Progenitor cell of endocrine pancreas (in vitro differentiated cells): Measurements from ENCODE around the gene CNPY1. TPM values are rescaled to one million over a fixed set of nuclear protein-coding genes. Genes with fewer than 3 reads are reported as not detected.

Experiments used
- DNase-seq: peaks from one replicate; pipeline ENCODE4 v3.0.0; 2021; ENCODE audit warnings: low spot score; ENCODE audit not compliant: unreplicated experiment
- H3K27ac Mint-ChIP-seq: 2 replicates; pipeline ENCODE4 v1.8.0; 2021; ENCODE audit warnings: mild to moderate bottlenecking, moderate library complexity, mixed read lengths
- H3K27me3 Mint-ChIP-seq: 2 replicates; pipeline ENCODE4 v1.8.0; 2021; ENCODE audit warnings: mixed read lengths
- H3K36me3 Mint-ChIP-seq: 2 replicates; pipeline ENCODE4 v1.8.0; 2022; ENCODE audit warnings: mixed read lengths; ENCODE audit not compliant: insufficient read depth
- H3K4me1 Mint-ChIP-seq: 2 replicates; pipeline ENCODE4 v1.8.0; 2021; ENCODE audit warnings: low read depth, mixed read lengths
- H3K4me3 Mint-ChIP-seq: 2 replicates; pipeline ENCODE4 v1.8.0; 2021; ENCODE audit warnings: low read depth, mild to moderate bottlenecking, moderate library complexity, mixed read lengths
- H3K9me3 Mint-ChIP-seq: 2 replicates; pipeline ENCODE4 v1.8.0; 2021; ENCODE audit warnings: low read depth, mixed read lengths
- total RNA-seq: library from RNA; stranded (reverse); gene quantifications from 2 replicates; pipeline ENCODE4 v1.2.1, GENCODE V29; 2021
- TF ChIP-seq, protein P1 (sequence below): fragments of 200-600 bp; sonication (generic); IDR thresholded peaks from one replicate; pipeline ENCODE4 v1.5.0; 2021; ENCODE audit warnings: antibody characterized with exemption, mild to moderate bottlenecking; ENCODE audit not compliant: unreplicated experiment

Gene CNPY1
- total RNA-seq, 1 donor from 2014 or later = not detected

DNA sequence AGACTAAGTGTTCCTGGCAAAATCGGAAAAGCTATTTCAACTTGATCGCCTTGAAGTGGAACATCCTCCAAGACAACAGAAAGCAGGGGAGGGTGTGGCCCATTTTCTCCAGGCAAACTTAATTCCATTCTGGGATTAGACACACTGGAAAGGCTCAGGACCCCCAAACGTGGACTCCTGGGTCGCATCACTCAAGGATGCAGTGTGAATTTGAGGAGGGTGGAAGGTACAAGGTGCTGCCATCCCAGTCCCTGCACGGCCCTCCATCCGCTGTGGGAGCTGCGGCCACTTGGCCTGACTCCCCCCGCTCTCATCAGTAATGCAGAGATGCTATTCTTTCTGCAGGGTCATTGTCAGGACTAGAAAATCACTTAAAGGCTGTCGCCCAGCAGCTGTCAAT is 2.4 kb downstream of the CNPY1 start:
- no peaks in the 10 kb centered on the region for H3K9me3 Mint-ChIP-seq
- H3K36me3 Mint-ChIP-seq = no peaks in the 10 kb centered on the region
- H3K4me3 Mint-ChIP-seq = no peak overlapping the region
- TF ChIP-seq, protein P1, sequence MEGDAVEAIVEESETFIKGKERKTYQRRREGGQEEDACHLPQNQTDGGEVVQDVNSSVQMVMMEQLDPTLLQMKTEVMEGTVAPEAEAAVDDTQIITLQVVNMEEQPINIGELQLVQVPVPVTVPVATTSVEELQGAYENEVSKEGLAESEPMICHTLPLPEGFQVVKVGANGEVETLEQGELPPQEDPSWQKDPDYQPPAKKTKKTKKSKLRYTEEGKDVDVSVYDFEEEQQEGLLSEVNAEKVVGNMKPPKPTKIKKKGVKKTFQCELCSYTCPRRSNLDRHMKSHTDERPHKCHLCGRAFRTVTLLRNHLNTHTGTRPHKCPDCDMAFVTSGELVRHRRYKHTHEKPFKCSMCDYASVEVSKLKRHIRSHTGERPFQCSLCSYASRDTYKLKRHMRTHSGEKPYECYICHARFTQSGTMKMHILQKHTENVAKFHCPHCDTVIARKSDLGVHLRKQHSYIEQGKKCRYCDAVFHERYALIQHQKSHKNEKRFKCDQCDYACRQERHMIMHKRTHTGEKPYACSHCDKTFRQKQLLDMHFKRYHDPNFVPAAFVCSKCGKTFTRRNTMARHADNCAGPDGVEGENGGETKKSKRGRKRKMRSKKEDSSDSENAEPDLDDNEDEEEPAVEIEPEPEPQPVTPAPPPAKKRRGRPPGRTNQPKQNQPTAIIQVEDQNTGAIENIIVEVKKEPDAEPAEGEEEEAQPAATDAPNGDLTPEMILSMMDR = no peak
- no peak overlapping the region for H3K27ac Mint-ChIP-seq
- no peaks in the 10 kb centered on the region for H3K4me1 Mint-ChIP-seq
- H3K27me3 Mint-ChIP-seq = peaks cover 35% of the 10 kb centered on the region
- DNase-seq = no peak

DNA sequence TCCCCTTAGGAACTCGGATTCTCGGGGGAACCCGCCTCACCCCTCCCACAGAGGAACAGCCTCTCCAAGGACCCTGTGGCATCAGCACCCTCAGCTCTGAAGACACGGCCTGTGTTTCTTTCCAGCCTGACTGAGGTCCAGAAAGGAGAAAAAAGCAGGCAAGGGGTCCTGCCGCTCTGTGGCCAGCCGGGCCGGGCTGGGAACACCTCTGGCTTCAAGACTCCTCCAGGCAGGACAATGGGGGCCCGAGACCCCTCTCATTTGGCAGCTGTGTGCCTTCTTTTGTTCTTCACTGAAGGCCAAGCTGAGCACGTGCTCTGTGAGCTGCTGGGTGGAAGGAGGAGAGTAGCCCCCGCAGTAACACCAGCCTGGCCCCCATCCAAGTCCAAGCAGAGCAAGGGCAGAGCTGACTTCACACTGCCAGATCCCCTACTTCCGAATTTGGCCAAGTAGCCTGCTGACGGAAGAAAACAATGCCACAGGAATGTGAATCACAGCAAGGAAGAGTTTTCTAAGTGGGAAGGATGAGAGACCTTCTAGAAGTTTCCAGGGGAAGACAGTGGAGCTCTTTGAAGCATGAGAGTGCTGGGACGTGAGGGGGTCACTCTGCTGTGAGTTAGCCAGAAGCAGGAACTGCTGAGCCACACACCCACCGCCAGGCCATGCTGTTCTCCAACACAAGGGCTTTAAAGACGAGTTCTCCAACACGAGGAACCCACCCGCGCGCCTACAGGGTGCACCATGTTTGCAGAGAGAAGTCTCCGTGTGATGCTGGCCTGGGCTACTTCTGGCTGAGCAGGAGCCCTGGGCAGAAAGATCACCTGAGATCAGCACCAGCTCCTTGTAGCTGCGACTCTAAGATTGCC is 3.1 kb downstream of the CNPY1 start:
- Mint-ChIP-seq H3K36me3 (no peaks in the 10 kb centered on the region), H3K27ac (no peak overlapping the region), H3K4me1 (no peaks in the 10 kb centered on the region), H3K4me3 (no peak overlapping the region), H3K27me3 (peaks cover 35% of the 10 kb centered on the region), H3K9me3 (no peaks in the 10 kb centered on the region)
- no peak for DNase-seq
- TF ChIP-seq, protein P1 = no peak

DNA sequence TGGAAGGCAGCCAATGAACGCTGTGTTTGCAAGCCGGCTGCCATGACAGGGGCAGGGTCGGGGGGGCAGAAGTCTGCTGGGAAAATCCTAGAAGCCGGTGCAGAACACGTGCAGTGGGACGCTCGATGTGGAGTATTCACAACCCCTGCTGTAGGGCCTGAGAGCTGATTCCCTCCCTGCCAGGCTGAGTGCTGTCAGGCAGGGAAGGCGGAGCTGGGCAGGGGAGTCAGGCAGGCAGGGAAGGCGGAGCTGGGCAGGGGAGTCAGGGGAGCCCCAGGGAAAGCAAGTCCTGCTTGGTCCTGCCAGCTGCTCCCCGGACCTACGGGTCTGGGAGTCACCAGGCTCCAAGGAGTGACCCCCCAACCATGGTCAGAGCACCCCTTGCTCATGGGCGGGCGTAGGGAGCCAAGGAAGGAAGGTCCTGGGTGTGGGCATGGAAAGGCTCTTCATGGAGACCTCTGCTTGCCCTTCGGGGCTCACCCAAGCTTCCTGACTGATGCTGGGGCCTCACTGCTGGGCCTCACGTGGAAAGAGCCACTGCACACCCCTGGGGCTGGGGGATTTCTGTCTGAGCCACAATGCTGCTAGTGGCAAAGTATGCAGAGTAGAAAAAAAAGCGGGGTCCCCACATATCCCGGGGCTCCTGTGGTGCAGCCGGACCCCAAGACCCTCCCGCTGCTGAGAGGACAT is 4.2 kb downstream of the CNPY1 start:
- no peak overlapping the region for H3K27ac Mint-ChIP-seq
- no peaks in the 10 kb centered on the region for H3K36me3 Mint-ChIP-seq

DNA sequence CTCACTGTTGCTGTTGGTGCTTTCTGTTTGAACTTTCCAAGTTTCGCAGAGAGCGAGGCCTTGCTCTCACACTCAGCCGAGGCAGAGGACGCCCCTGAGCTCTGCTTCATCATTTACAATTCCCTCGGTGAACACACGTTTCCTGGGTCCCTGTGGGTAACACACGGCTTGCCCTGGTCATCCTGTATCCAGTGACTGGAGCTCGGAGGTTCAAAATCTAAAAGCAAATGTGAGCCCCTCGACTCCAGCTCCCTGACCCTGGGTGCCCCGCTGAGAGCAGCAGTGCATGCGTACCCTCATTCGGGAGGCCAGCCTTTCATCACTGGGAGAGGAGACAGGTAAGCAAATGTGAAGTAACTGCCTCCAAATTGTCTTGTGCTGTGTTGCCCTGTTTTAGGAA is 5.8 kb downstream of the CNPY1 start:
- no peaks in the 10 kb centered on the region for H3K9me3 Mint-ChIP-seq

More for the DNA sequence above, 4.2 kb downstream of the CNPY1 start:
- TF ChIP-seq, protein P1 = no peak
- Mint-ChIP-seq H3K27me3 (peaks cover 34% of the 10 kb centered on the region), H3K4me1 (no peaks in the 10 kb centered on the region), H3K9me3 (no peaks in the 10 kb centered on the region), H3K4me3 (no peak overlapping the region)
- no peak for DNase-seq

DNA sequence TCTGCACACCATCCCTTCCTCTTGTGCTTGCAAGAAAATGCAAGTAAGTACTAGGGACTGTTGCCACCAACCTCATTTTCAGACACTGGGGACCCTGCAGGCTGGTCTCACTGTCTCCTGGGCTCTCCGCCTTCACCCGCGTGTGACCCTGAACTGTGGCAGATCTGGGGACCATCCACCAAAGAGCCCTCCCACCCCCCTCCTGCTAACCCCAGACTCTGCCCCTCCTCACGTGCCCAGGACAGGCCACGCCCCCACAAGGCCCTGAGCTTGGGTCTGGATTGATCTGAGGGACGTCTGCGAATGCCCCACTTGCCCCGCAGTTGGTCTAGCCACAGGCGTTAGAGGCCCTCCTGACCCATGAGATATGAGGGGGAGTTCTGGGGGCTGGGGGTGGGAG is 8.1 kb downstream of the CNPY1 start:
- no peak overlapping the region for H3K4me3 Mint-ChIP-seq
- no peak for DNase-seq

More for the DNA sequence above, 5.8 kb downstream of the CNPY1 start:
- Mint-ChIP-seq H3K27me3 (peaks cover 46% of the 10 kb centered on the region), H3K36me3 (no peaks in the 10 kb centered on the region), H3K4me3 (no peak overlapping the region), H3K4me1 (no peaks in the 10 kb centered on the region), H3K27ac (no peak overlapping the region)
- TF ChIP-seq, protein P1 = no peak
- DNase-seq = no peak

More for the DNA sequence above, 8.1 kb downstream of the CNPY1 start:
- Mint-ChIP-seq H3K4me1 (peaks cover 2% of the 10 kb centered on the region), H3K27me3 (peaks cover 59% of the 10 kb centered on the region), H3K9me3 (no peaks in the 10 kb centered on the region), H3K36me3 (no peaks in the 10 kb centered on the region), H3K27ac (no peak overlapping the region)
- TF ChIP-seq, protein P1 = no peak
